ENCODE results near the gene HSPB7.
"Not testable (repeated sequence)": the region's sequence is repeated elsewhere in the genome, so short reads cannot be mapped to it uniquely, and the experiment has no call there.

Gene HSPB7

GRCh38 chr1:16017461-16018303 is at the start of gene HSPB7:
Gene HSPB7, minus strand, starts transcription at chr1:16018043. Its CDS starts 80 bp downstream, at chr1:16017963.
- no peak for DNase-seq

DNA sequence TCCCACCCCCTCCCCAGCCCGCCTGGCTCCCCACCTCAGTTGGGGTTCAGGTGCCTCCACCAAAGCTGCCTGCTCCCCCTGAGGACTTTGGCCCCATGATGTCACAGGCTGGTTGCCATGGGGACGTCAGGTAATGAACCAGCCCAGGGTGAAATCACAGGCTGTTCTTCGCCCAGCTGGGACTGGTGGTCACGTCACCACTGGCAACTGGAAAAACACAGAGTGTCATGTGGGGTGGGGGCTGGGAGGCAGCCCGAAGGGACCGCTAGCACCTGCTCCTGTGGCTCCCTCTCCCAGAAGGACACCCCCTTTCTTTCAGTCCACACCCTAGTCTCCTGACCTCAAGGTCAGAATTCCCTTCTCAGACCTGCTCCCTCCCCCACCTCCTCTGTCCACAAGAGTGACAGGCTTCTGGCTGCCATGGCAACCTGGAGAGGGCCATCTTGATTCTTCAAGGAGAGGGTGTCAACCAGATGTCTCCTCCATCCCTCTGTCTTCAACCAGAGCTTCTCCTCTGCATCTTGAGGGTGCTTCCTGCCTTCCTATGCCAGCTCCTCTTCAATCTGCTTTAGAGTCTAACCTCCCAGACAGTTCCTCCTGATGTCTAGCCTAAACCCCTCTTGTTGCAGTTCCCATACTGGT is 49.4 kb upstream of the HSPB7 start:
- peak; percentile 48 for DNase-seq

DNA sequence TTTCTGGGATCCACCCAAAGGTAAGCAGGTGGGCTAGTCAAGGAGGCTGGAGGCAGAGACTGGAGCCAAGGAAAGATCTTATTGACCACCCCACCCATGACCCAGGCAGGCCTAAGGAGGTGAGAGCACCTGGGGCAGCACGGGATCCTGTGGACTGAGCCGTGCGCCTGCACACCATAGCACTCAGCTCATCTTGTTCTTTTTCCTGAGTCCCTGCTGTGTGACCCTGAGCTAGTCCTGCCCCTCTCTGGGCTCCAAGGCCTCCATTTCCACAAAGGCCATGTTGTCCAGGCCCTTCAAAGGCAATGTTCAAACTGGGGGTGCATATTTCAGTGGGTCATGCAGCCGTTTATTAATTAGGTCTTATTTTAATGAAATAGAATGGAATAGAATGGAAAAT is 48.4 kb upstream of the HSPB7 start:
- no peak for DNase-seq

- DNase-seq = no peak
Observed at GRCh38 chr1:16065269-16065576, 47.4 kb upstream of the HSPB7 start.

- DNase-seq = no peak
Observed at GRCh38 chr1:16064536-16065268, 46.9 kb upstream of the HSPB7 start.

DNA sequence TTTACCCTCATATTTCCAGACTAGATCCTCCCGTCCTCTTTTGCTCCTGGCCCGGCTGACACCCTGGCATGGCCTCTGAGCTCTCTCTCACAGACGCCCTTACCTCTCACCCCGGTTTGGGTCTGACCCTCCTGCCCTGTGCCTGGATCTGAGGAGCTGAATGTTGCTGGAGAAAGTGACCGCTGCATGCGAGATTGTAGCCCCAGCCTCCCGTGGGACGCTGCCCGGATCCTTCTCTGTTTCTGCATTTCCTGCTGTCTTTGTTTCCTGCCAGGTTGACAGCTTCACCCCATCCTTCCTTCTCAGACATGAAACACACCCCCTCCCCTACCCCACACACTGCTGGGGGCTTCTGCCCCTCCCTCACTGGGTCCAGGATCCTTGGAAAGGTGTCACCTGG is 46.1 kb upstream of the HSPB7 start:
- no peak for DNase-seq

DNA sequence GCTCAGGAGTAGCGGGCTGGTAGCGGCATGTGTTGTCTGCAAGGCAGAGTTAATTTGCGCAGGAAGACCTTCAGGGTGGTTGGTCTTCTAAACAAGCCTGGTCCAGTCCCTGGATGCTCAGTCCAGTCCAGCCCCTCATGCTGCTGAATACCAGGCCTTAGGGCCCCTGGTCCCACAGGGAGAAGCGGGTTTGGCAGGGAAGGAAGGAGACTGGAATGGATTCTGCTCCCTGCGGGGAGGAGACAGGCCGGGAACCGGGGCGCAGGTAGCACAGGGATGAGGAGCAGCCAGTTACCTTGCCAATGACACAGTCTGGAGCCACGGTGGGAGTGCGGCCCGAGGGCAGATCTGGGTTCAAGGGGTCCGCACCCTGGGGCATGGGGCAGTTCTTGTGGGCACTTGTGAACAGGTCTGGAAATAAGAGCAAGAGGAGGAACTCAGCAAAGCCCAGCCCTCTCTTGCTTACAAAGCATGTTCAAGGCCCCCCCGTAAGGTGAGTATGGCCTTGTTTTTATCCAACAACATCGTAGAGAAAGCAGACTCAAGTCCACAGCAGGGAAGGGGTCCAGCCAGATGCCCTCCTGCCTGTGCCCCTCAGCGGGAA is 45.5 kb upstream of the HSPB7 start:
- no peak for DNase-seq

GRCh38 chr1:16062687-16063075 is 44.8 kb upstream of the HSPB7 start:
- not testable (repeated sequence) for DNase-seq

DNA sequence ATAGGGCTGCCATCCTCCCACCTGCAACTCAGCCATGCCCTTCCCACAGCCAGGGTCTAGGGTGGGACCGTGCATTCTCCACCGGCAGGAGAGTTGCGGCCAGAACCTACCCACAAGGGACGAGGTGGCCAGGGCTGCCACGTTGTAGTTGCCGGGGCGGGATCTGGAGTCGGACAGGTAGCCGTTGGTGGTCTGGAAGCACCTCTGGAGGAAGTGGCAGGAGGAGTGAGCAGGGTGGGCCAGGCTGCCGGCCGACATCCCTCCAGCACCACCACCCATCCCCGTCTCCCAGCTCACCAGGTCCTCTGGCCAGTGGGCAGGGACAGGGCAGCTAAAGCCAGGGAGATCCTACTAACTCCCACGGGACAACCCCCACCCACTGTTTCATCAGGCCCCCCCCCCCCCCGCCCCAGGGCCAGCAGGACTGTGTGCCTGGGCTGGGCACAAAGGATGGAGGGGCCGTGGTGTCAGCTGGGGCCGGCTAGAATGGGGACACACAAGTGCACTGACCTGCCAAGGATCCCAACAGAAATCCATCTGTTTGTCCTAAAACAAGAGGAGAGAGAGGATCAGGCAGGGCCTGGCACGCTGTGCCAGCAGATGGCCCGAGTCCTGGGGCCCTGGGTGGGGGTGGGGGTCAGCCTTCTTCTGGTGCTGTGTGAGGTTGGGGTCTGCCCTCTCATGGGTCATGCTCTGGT is 44.3 kb upstream of the HSPB7 start:
- not testable (repeated sequence) for DNase-seq

GRCh38 chr1:16061266-16061665 is 43.4 kb upstream of the HSPB7 start:
- DNase-seq = no peak

- DNase-seq = not testable (repeated sequence)
Observed at GRCh38 chr1:16058394-16059120, 40.7 kb upstream of the HSPB7 start.

- not testable (repeated sequence) for DNase-seq
Observed at GRCh38 chr1:16057314-16057915, 39.6 kb upstream of the HSPB7 start.

DNA sequence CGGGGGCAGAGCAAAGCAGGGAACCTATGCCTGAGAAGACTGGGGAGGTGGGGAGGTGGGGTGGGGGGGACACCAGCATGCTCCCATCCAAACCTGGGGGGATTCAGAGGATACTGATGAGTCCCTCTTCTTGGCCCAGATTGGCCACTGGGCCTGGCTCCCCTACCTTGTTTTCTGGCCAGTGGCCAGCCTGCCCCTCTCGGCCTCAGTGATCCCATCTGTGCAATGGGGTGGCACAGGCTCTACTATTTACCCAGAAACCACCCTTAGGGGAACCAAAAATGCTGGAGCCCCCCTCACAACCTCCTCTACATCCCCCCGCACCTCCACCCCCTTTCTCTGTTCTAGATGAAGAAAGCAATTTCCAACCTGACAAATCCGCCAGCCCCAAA is 38.7 kb upstream of the HSPB7 start:
- not testable (repeated sequence) for DNase-seq

- peak; percentile 79 for DNase-seq
Observed at GRCh38 chr1:16055613-16056520, 38.0 kb upstream of the HSPB7 start.

GRCh38 chr1:16054598-16055540 is 37.0 kb upstream of the HSPB7 start:
- no peak for DNase-seq

- DNase-seq = no peak
Observed at GRCh38 chr1:16053781-16054502, 36.1 kb upstream of the HSPB7 start.

DNA sequence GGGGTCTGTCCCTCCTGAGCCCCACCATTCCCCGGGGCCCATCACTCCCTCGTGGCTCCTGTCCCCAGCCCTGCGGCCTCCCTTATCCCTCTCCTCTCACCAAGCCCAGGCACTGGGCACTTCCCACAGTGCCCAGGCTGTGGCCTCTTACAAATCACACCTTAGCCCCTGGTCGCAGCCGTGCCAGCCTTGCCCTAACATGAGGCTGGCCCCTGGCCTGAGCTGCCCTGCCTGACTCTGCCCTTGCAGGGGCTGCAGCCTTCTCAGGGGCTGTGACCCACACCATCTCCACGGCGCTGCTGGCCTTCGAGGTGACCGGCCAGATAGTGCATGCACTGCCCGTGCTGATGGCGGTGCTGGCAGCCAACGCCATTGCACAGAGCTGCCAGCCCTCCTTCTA is 34.1 kb upstream of the HSPB7 start:
- DNase-seq = not testable (repeated sequence)

- DNase-seq = no peak
Observed at GRCh38 chr1:16051039-16051438, 33.2 kb upstream of the HSPB7 start.

DNA sequence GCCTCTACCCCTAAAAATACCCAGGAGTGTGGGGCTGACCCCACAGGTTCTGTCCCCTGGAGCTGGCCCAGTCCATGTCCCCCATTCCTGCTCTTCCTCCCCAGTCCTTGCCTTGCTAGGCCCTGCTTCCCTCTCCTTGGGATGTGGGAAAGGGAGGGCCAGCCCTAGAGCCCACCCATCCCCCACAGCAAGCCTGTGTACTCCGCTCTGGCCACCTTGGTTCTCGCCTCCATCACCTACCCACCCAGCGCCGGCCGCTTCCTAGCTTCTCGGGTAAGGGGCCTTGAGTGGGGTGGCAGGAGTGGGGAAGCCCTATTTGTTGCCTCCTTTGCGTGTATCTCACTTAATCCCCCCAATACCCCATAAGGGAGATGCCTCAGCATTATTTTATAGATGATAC is 32.5 kb upstream of the HSPB7 start:
- DNase-seq = no peak

All from NCI-H2227 treated with DMSO at 0.1 percent for 48 hours (cell line).